H9 (cell line): ENCODE measurements around the gene FBXL13. TPM values are rescaled to one million over a fixed set of nuclear protein-coding genes. Genes with fewer than 3 reads are reported as not detected.
"Not testable (repeated sequence)": the region's sequence is repeated elsewhere in the genome, so short reads cannot be mapped to it uniquely, and the experiment has no call there.

Experiments
- DNase-seq: peaks from one replicate; pipeline ENCODE4 v3.0.0-alpha.2; 2017
- H2AFZ ChIP-seq: one replicate; pipeline ENCODE4 v1.6.1; 2013; ENCODE audit warnings: mild to moderate bottlenecking, low read length, control low read depth, moderate library complexity
- H2AK5ac ChIP-seq: 2 replicates; pipeline ENCODE4 v1.6.1; 2013; ENCODE audit warnings: low read length, control low read depth, mixed read lengths; ENCODE audit not compliant: insufficient read length
- H2BK120ac ChIP-seq: one replicate; pipeline ENCODE4 v1.6.1; 2013; ENCODE audit warnings: low read depth, mild to moderate bottlenecking, low read length, control low read depth, inconsistent platforms; ENCODE audit not compliant: poor library complexity, severe bottlenecking
- H2BK12ac ChIP-seq: 2 replicates; pipeline ENCODE4 v1.6.1; 2013; ENCODE audit warnings: low read length, control low read depth, mixed read lengths, low read depth; ENCODE audit not compliant: insufficient read length
- H2BK15ac ChIP-seq: 2 replicates; pipeline ENCODE4 v1.6.1; 2013; ENCODE audit warnings: low read depth, low read length, control low read depth
- H2BK20ac ChIP-seq: one replicate; pipeline ENCODE4 v1.6.1; 2013; ENCODE audit warnings: low read depth, mild to moderate bottlenecking, low read length, control low read depth, inconsistent platforms; ENCODE audit not compliant: poor library complexity, severe bottlenecking
- H2BK5ac ChIP-seq: 2 replicates; pipeline ENCODE4 v1.6.1; 2013; ENCODE audit warnings: low read length, control low read depth, mixed read lengths; ENCODE audit not compliant: insufficient read length
- H3K14ac ChIP-seq: 2 replicates; pipeline ENCODE4 v1.6.1; 2013; ENCODE audit warnings: low read length, control low read depth; ENCODE audit not compliant: insufficient read depth
- H3K18ac ChIP-seq: 2 replicates; pipeline ENCODE4 v1.6.1; 2013; ENCODE audit warnings: low read depth, mild to moderate bottlenecking, mixed read lengths, low read length, control low read depth; ENCODE audit not compliant: insufficient read length
- H3K23ac ChIP-seq: 2 replicates; pipeline ENCODE4 v1.6.1; 2013; ENCODE audit warnings: low read length, control low read depth, mixed read lengths, low read depth; ENCODE audit not compliant: insufficient read length
- H3K23me2 ChIP-seq: 2 replicates; pipeline ENCODE4 v1.6.1; 2013; ENCODE audit warnings: low read depth, mild to moderate bottlenecking, mixed read lengths, low read length, control low read depth; ENCODE audit not compliant: insufficient read length, poor library complexity, severe bottlenecking
- H3K27ac ChIP-seq: 2 replicates; pipeline ENCODE4 v1.5.1; 2013; ENCODE audit warnings: low read length, control low read depth, mixed read lengths, low read depth; ENCODE audit not compliant: insufficient read length
- H3K27me3 ChIP-seq: 2 replicates; pipeline ENCODE4 v1.6.1; 2013; ENCODE audit warnings: low read length, control low read depth, inconsistent platforms; ENCODE audit not compliant: insufficient read depth
- H3K4ac ChIP-seq: 2 replicates; pipeline ENCODE4 v1.6.1; 2013; ENCODE audit warnings: low read depth, mild to moderate bottlenecking, control low read depth, inconsistent platforms, low read length, moderate library complexity
- H3K4me1 ChIP-seq: 2 replicates; pipeline ENCODE4 v1.6.1; 2013; ENCODE audit warnings: low read length, control low read depth, inconsistent platforms; ENCODE audit not compliant: insufficient read depth
- H3K4me2 ChIP-seq: 2 replicates; pipeline ENCODE4 v1.6.1; 2013; ENCODE audit warnings: low read length, control low read depth, mixed read lengths; ENCODE audit not compliant: insufficient read length, insufficient read depth
- H3K56ac ChIP-seq: 2 replicates; pipeline ENCODE4 v1.6.1; 2013; ENCODE audit warnings: low read depth, mild to moderate bottlenecking, mixed read lengths, low read length, control low read depth; ENCODE audit not compliant: insufficient read length
- H3K79me1 ChIP-seq: 2 replicates; pipeline ENCODE4 v1.6.1; 2013; ENCODE audit warnings: low read depth, mild to moderate bottlenecking, moderate library complexity, low read length, control low read depth, inconsistent platforms; ENCODE audit not compliant: insufficient read depth, poor library complexity, severe bottlenecking
- H3K79me2 ChIP-seq: 2 replicates; pipeline ENCODE4 v1.6.1; 2013; ENCODE audit warnings: low read length, control low read depth, inconsistent platforms; ENCODE audit not compliant: insufficient read depth
- H3K9ac ChIP-seq: 2 replicates; pipeline ENCODE4 v1.6.1; 2013; ENCODE audit warnings: low read length, control low read depth, mixed read lengths; ENCODE audit not compliant: insufficient read length; ENCODE audit errors: extremely low read depth
- H3K9me3 ChIP-seq: one replicate; pipeline ENCODE4 v1.6.1; 2013; ENCODE audit warnings: low read depth, low read length, inconsistent platforms; ENCODE audit not compliant: control insufficient read depth
- H3T11ph ChIP-seq: one replicate; pipeline ENCODE4 v1.6.1; 2013; ENCODE audit warnings: mild to moderate bottlenecking, low read length, control low read depth, inconsistent platforms
- H4K20me1 ChIP-seq: one replicate; pipeline ENCODE4 v1.6.1; 2013; ENCODE audit not compliant: control insufficient read depth, insufficient read length, insufficient read depth
- H4K5ac ChIP-seq: 2 replicates; pipeline ENCODE4 v1.6.1; 2013; ENCODE audit warnings: low read depth, mild to moderate bottlenecking, mixed read lengths, low read length, control low read depth; ENCODE audit not compliant: insufficient read length
- H4K8ac ChIP-seq: replicated peaks from 2 replicates; pipeline ENCODE4 v1.6.1; 2013; ENCODE audit warnings: low read length, control low read depth, mixed read lengths, low read depth; ENCODE audit not compliant: insufficient read length
- H4K91ac ChIP-seq: 2 replicates; pipeline ENCODE4 v1.6.1; 2013; ENCODE audit warnings: low read depth, mild to moderate bottlenecking, moderate library complexity, mixed read lengths, low read length, control low read depth; ENCODE audit not compliant: insufficient read length
- H3K27ac Mint-ChIP-seq, 3 experiments: 2 replicates in 2 of 3; 3 replicates in 1 of 3; pipeline ENCODE4 v1.8.0; 2020 to 2021; ENCODE audit warnings: mixed read lengths in 3 of 3, mild to moderate bottlenecking in 1 of 3, moderate library complexity in 1 of 3
- H3K27me3 Mint-ChIP-seq: 2 replicates; pipeline ENCODE4 v1.8.0; 2021; ENCODE audit warnings: low read depth, mild to moderate bottlenecking, moderate library complexity, mixed read lengths
- H3K36me3 Mint-ChIP-seq, 3 experiments: 2 replicates in 2 of 3; 3 replicates in 1 of 3; pipeline ENCODE4 v1.8.0; 2020 to 2021; ENCODE audit warnings: low read depth in 3 of 3, mixed read lengths in 3 of 3; ENCODE audit not compliant: insufficient read depth in 1 of 3
- H3K4me1 Mint-ChIP-seq, 2 experiments: 2 replicates each; pipeline ENCODE4 v1.8.0; 2020; ENCODE audit warnings: mixed read lengths in 2 of 2
- H3K4me3 Mint-ChIP-seq, 2 experiments: 2 replicates in 1 of 2; 3 replicates in 1 of 2; pipeline ENCODE4 v1.8.0; 2020 to 2021; ENCODE audit warnings: mild to moderate bottlenecking in 2 of 2, mixed read lengths in 2 of 2, moderate library complexity in 1 of 2
- H3K9me3 Mint-ChIP-seq, 2 experiments: 2 replicates in 1 of 2; 3 replicates in 1 of 2; pipeline ENCODE4 v1.8.0; 2020; ENCODE audit warnings: mild to moderate bottlenecking in 2 of 2, mixed read lengths in 2 of 2, moderate library complexity in 1 of 2
- WGBS: extraction: QIAGEN DNeasy Blood & Tissue Kit; methylation state at CpG from one replicate; pipeline ENCODE4 v1.1.7; 2013; ENCODE audit warnings: missing lambda C conversion rate, low lambda C conversion rate, mixed read lengths; ENCODE audit not compliant: insufficient read length; ENCODE audit errors: extremely low coverage; 5-methylcytosine and 5-hydroxymethylcytosine counted together
- total RNA-seq: library from RNA; stranded (reverse); gene quantifications from 2 replicates; pipeline ENCODE4 v1.2.1, GENCODE V29; 2021
- TF ChIP-seq, protein P1 (sequence below): fragments of 200-600 bp; sonication (generic); conservative IDR thresholded peaks from 3 replicates; pipeline ENCODE4 v1.8.0; 2021; ENCODE audit warnings: antibody characterized with exemption, mild to moderate bottlenecking

The FBXL13 gene
- total RNA-seq, 1 experiment from 2014 or later: 4.4 TPM

DNA sequence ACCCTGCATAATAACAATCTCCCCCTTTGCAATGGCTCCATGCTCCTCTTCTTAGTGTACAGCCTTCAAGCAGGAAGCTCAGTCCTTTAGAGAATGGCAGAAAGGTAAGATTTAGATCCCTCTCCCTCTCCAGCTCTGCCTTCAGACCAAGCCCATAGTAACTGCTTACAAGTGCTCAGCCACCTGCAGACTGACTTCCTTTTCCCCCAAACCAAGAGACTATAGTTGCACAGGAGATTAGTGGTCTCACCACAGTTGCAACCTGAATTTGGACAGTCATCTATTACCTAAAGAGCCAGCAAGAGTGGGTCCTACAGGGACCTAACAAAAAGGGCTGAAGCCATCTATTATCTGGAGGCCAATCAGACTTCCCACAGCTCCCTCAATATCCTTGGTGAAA lies 16.5 kb downstream of the FBXL13 start:
- no peak overlapping the region for H3K4ac ChIP-seq
- H2BK20ac ChIP-seq: no peak overlapping the region
- H2AK5ac ChIP-seq: no peak overlapping the region
- H3T11ph ChIP-seq: no peak overlapping the region
- no peak overlapping the region for H2AFZ ChIP-seq
- H4K91ac ChIP-seq: no peak overlapping the region
- no peaks in the 10 kb centered on the region for H4K20me1 ChIP-seq
- H3K9me3 ChIP-seq: no peaks in the 10 kb centered on the region
- no peak overlapping the region for H2BK12ac ChIP-seq
- H3K14ac ChIP-seq: no peak overlapping the region
- no peak overlapping the region for H3K23ac ChIP-seq
- H3K79me2 ChIP-seq: no peaks in the 10 kb centered on the region
- H3K4me3 Mint-ChIP-seq: no peak overlapping the region
- H4K8ac ChIP-seq: no peak overlapping the region
- H4K5ac ChIP-seq: no peak overlapping the region
- H3K56ac ChIP-seq: no peak overlapping the region
- H2BK120ac ChIP-seq: no peak overlapping the region
- H3K4me2 ChIP-seq: no peak overlapping the region
- H3K9ac ChIP-seq: no peak overlapping the region
- no peak overlapping the region for H3K27ac ChIP-seq
- H3K27me3 ChIP-seq: no peaks in the 10 kb centered on the region
- no peak overlapping the region for H3K27ac Mint-ChIP-seq
- H2BK5ac ChIP-seq: no peak overlapping the region
- peaks cover 4 to 5% of the 10 kb centered on the region in 2 experiments; a peak in 2 of 4 replicates for H3K4me1 Mint-ChIP-seq
- no peak for DNase-seq
- H3K27me3 Mint-ChIP-seq: no peaks in the 10 kb centered on the region
- H3K9me3 Mint-ChIP-seq: peaks cover 0 to 6% of the 10 kb centered on the region in 2 experiments; a peak in 2 of 5 replicates
- no peak overlapping the region for H2BK15ac ChIP-seq
- H3K36me3 Mint-ChIP-seq: peaks cover 10 to 16% (median 13%) of the 10 kb centered on the region in 3 experiments
- no peaks in the 10 kb centered on the region for H3K4me1 ChIP-seq
- TF ChIP-seq, protein P1, sequence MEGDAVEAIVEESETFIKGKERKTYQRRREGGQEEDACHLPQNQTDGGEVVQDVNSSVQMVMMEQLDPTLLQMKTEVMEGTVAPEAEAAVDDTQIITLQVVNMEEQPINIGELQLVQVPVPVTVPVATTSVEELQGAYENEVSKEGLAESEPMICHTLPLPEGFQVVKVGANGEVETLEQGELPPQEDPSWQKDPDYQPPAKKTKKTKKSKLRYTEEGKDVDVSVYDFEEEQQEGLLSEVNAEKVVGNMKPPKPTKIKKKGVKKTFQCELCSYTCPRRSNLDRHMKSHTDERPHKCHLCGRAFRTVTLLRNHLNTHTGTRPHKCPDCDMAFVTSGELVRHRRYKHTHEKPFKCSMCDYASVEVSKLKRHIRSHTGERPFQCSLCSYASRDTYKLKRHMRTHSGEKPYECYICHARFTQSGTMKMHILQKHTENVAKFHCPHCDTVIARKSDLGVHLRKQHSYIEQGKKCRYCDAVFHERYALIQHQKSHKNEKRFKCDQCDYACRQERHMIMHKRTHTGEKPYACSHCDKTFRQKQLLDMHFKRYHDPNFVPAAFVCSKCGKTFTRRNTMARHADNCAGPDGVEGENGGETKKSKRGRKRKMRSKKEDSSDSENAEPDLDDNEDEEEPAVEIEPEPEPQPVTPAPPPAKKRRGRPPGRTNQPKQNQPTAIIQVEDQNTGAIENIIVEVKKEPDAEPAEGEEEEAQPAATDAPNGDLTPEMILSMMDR: no peak
- no peak overlapping the region for H3K18ac ChIP-seq
- no peaks in the 10 kb centered on the region for H3K23me2 ChIP-seq
- H3K79me1 ChIP-seq: no peaks in the 10 kb centered on the region

DNA sequence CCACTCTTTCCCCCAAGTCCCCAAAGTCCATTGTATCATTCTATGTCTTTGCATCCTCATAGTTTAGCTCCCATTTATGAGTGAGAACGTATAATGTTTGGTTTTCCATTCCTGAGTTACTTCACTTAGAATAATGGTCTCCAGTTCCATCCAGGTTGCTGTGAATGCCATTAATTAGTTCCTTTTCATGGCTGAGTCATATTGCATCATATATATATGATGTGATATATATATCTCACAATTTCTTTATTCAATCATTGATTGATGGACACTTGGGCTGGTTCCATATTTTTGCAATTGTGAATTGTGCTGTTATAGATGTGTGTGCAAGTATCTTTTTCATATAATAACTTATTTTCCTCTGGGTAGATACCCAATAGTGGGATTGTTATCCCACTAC lies 18.6 kb downstream of the FBXL13 start:
- H3K23ac ChIP-seq, H4K20me1 ChIP-seq, H4K91ac ChIP-seq, H3K27ac Mint-ChIP-seq, H2AK5ac ChIP-seq, H3K27me3 ChIP-seq, H3K9me3 ChIP-seq, H3K9ac ChIP-seq, H2BK12ac ChIP-seq, H3K4me2 ChIP-seq, H3K4me1 ChIP-seq, H3K56ac ChIP-seq, H2BK20ac ChIP-seq, H4K8ac ChIP-seq, H2BK5ac ChIP-seq, H3K79me2 ChIP-seq, H4K5ac ChIP-seq, H3K23me2 ChIP-seq, H2BK120ac ChIP-seq, H2AFZ ChIP-seq, H3K79me1 ChIP-seq, H2BK15ac ChIP-seq, H3K27me3 Mint-ChIP-seq, H3K4ac ChIP-seq, DNase-seq, H3K14ac ChIP-seq, H3K4me3 Mint-ChIP-seq, H3K4me1 Mint-ChIP-seq, H3K18ac ChIP-seq, H3K27ac ChIP-seq, H3T11ph ChIP-seq: not testable (repeated sequence)
- Mint-ChIP-seq H3K36me3 (peaks cover 16 to 28% (median 24%) of the 10 kb centered on the region in 3 experiments), H3K9me3 (peaks cover 3 to 11% of the 10 kb centered on the region in 2 experiments; a peak in 4 of 5 replicates)
- WGBS: no CpG with 5 or more reads among the region's 1 CpG
